HL-60 (cell line): Measurements from ENCODE around the gene INPP5J.

Experiments
- DNase-seq, 2 experiments: peaks; one replicate each; pipeline ENCODE4 v3.0.0-alpha.2; 2010 to 2020; ENCODE audit warnings: low read depth in 1 of 2, low spot score in 1 of 2
- H3K27ac ChIP-seq: fragments of 250-450 bp; sonication (Bioruptor Pico); replicated peaks from 2 replicates; pipeline ENCODE4 v1.5.1; 2020; ENCODE audit warnings: mild to moderate bottlenecking, moderate library complexity
- H3K27me3 ChIP-seq: fragments of 250-450 bp; sonication (Bioruptor Pico); 2 replicates; pipeline ENCODE4 v1.5.1; 2021; ENCODE audit warnings: mild to moderate bottlenecking, moderate library complexity; ENCODE audit not compliant: insufficient read depth, poor library complexity, severe bottlenecking
- H3K4me3 ChIP-seq: replicated peaks from 2 replicates; pipeline ENCODE4 v1.5.1; 2011; ENCODE audit warnings: mild to moderate bottlenecking, control low read depth, low read length; ENCODE audit not compliant: insufficient read depth
- CTCF ChIP-seq: IDR thresholded peaks from one replicate; pipeline ENCODE4 v1.5.1; 2011; ENCODE audit warnings: low read length, control low read depth, inconsistent platforms; ENCODE audit not compliant: insufficient read depth
- GABPA ChIP-seq: IDR thresholded peaks from 2 replicates; pipeline ENCODE4 v1.6.1; 2012; ENCODE audit warnings: low read depth
- POLR2AphosphoS5 ChIP-seq: IDR thresholded peaks from 2 replicates; pipeline ENCODE4 v1.6.1; 2012; ENCODE audit warnings: low read depth
- REST ChIP-seq: IDR thresholded peaks from 2 replicates; pipeline ENCODE4 v1.6.1; 2012; ENCODE audit warnings: low read depth; ENCODE audit not compliant: insufficient replicate concordance
- SPI1 ChIP-seq: IDR thresholded peaks from 2 replicates; pipeline ENCODE4 v1.6.1; 2012; ENCODE audit warnings: low read depth, mild to moderate bottlenecking, borderline replicate concordance

INPP5J gene

DNA sequence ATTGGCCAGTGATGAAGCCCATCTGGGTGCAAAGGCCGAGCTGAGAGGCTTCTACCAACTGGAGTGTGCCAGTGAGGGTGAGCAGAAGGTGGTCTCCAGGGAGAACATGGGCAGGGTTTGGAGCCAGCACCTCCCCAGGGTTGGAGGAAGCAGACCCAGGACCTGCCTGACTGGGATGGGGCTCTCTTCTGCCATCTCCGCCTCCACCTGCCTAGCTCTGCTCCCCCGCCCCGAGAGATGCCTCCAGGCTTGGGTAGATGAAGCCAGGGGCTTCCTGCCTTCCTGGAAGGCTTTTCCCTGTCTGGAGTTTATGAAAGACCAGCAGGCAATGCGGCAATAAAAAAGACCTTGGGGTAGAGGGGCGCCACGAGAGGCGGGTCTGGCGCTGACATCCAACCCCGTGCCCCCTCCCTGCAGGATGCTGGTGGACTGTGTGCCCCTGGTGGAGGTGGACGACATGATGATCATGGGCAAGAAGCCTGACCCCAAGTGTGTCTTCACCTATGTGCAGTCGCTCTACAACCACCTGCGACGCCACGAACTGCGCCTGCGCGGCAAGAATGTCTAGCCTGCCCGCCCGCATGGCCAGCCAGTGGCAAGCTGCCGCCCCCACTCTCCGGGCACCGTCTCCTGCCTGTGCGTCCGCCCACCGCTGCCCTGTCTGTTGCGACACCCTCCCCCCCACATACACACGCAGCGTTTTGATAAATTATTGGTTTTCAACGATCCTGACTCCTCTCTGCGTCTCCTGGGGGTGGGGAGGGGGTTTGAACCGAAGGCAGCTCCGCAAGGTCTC is 18.7 kb upstream of the INPP5J start:
- no peak overlapping the region for H3K4me3 ChIP-seq
- DNase-seq = no peak
- H3K27ac ChIP-seq = no peak overlapping the region
- H3K27me3 ChIP-seq = peaks cover 3% of the 10 kb centered on the region
- no peak for TF ChIP-seq SPI1
- no peak for TF ChIP-seq POLR2AphosphoS5
- TF ChIP-seq CTCF = no peak
- TF ChIP-seq REST = no peak
- TF ChIP-seq GABPA = no peak

DNA sequence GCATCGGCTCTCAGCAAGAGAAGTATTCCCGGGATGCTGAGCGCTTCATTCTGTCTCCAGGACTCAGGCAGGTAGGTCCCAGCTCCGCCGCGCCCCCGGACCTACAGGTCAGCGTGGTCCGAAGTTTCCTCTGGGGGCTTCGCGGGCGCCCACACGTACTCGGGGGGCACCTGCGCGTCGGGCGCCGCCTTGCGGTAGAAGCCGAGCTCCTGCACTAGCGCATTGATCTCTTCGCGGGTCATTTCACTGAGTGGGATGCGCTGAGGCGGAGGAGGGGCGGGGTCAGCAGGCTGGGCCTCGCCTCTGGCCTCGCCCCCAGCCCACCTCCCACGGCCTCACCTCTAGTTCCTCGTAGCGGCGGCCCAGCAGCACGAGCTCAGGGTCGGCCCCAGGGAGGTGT is 17.9 kb upstream of the INPP5J start:
- TF ChIP-seq POLR2AphosphoS5 (no peak), GABPA (no peak), CTCF (no peak), SPI1 (no peak), REST (no peak)
- Histone ChIP-seq H3K4me3 (no peak overlapping the region), H3K27me3 (peaks cover 3% of the 10 kb centered on the region), H3K27ac (no peak overlapping the region)
- no peak for DNase-seq

GRCh38 chr22:31105282-31105929 is 17.4 kb upstream of the INPP5J start:
- no peak for TF ChIP-seq CTCF
- no peak for TF ChIP-seq GABPA
- TF ChIP-seq POLR2AphosphoS5 = no peak
- no peak for TF ChIP-seq SPI1
- Histone ChIP-seq H3K27me3 (peaks cover 3% of the 10 kb centered on the region), H3K27ac (no peak overlapping the region), H3K4me3 (no peak overlapping the region)
- DNase-seq = no peak
